H1 (cell line): Measurements from ENCODE around the gene GPR26. TPM values are rescaled to one million over a fixed set of nuclear protein-coding genes. Genes with fewer than 3 reads are reported as not detected.

Experiments
- CTCF ChIA-PET: fragments of 300-600 bp; sonication (Branson Sonifier 250); formaldehyde crosslinking; loops from one replicate; lab custom pipeline; 2021; ENCODE audit not compliant: partially characterized antibody; lab: Charles Lee
- POLR2A ChIA-PET: fragments of 300-600 bp; sonication (Branson Sonifier 250); formaldehyde crosslinking; loops from one replicate; lab custom pipeline; 2021; ENCODE audit warnings: inconsistent platforms; ENCODE audit not compliant: partially characterized antibody; lab: Charles Lee
- DNase-seq, 2 experiments: peaks; one replicate each; pipeline versions ENCODE4 v3.0.0 to v3.0.0-alpha.2; 2010 to 2022; ENCODE audit warnings: low spot score in 2 of 2, low read depth in 1 of 2, mixed read lengths in 1 of 2
- FAIRE-seq: peaks from 2 replicates; lab custom pipeline; 2011; peaks lifted over from hg19 to GRCh38; lab: Jason Lieb, UNC
- H2AFZ ChIP-seq: 2 replicates; pipeline ENCODE4 v1.8.1; 2012; ENCODE audit warnings: low read length, inconsistent platforms
- H2AK5ac ChIP-seq: 2 replicates; pipeline ENCODE4 v1.6.1; 2013; ENCODE audit warnings: low read depth, low read length
- H2BK120ac ChIP-seq: replicated peaks from 2 replicates; pipeline ENCODE3; 2013; ENCODE audit warnings: low read depth, low read length, inconsistent platforms
- H2BK12ac ChIP-seq: 2 replicates; pipeline ENCODE4 v1.6.1; 2013; ENCODE audit warnings: low read depth, low read length
- H2BK15ac ChIP-seq: 2 replicates; pipeline ENCODE4 v1.6.1; 2013; ENCODE audit warnings: low read length
- H2BK20ac ChIP-seq: 2 replicates; pipeline ENCODE4 v1.6.1; 2013; ENCODE audit warnings: low read length
- H2BK5ac ChIP-seq: 2 replicates; pipeline ENCODE4 v1.6.1; 2013; ENCODE audit warnings: low read depth, low read length
- H3K14ac ChIP-seq: 2 replicates; pipeline ENCODE4 v1.6.1; 2013; ENCODE audit warnings: inconsistent platforms; ENCODE audit not compliant: insufficient read length
- H3K18ac ChIP-seq: 2 replicates; pipeline ENCODE4 v1.6.1; 2013; ENCODE audit warnings: low read length; ENCODE audit errors: extremely low read depth
- H3K23ac ChIP-seq: 2 replicates; pipeline ENCODE4 v1.6.1; 2013; ENCODE audit warnings: inconsistent platforms; ENCODE audit not compliant: insufficient read length
- H3K23me2 ChIP-seq: 2 replicates; pipeline ENCODE4 v1.6.1; 2013; ENCODE audit warnings: low read depth, low read length
- H3K27ac ChIP-seq: 2 replicates; pipeline ENCODE4 v1.6.1; 2011; ENCODE audit warnings: low read depth, low read length, inconsistent platforms
- H3K27me3 ChIP-seq, 4 experiments: replicated peaks in 1 of 4; 1 replicate in 1 of 4; 2 replicates in 3 of 4; pipeline versions ENCODE4 v1.6.1 to v1.8.1; 2011 to 2013; ENCODE audit warnings: low read length in 3 of 4, mild to moderate bottlenecking in 3 of 4, inconsistent platforms in 2 of 4, mixed read lengths in 2 of 4, moderate library complexity in 1 of 4; ENCODE audit not compliant: control insufficient read depth in 3 of 4, insufficient read depth in 3 of 4; ENCODE audit errors: extremely low read depth in 1 of 4
- H3K36me3 ChIP-seq, 4 experiments: 2 replicates each; pipeline versions ENCODE4 v1.6.1 to v1.8.1; 2011 to 2013; ENCODE audit warnings: mild to moderate bottlenecking in 4 of 4, low read length in 3 of 4, moderate library complexity in 2 of 4, control low read depth in 1 of 4, inconsistent platforms in 1 of 4; ENCODE audit not compliant: insufficient read depth in 4 of 4, control insufficient read depth in 2 of 4
- H3K4ac ChIP-seq: replicated peaks from 2 replicates; pipeline ENCODE3; 2013; ENCODE audit warnings: low read length, low read depth, mixed read lengths, inconsistent platforms; ENCODE audit not compliant: insufficient read length
- H3K4me1 ChIP-seq, 4 experiments: replicated peaks in 1 of 4; 1 replicate in 1 of 4; 2 replicates in 3 of 4; pipeline versions ENCODE4 v1.6.1 to v1.8.1; 2011 to 2013; ENCODE audit warnings: low read length in 3 of 4, inconsistent platforms in 2 of 4, mixed read lengths in 1 of 4; ENCODE audit not compliant: insufficient read depth in 4 of 4, control insufficient read depth in 3 of 4
- H3K4me2 ChIP-seq, 2 experiments: 2 replicates each; pipeline versions ENCODE4 v1.6.1 to v1.8.1; 2011 to 2013; ENCODE audit warnings: low read depth in 2 of 2, low read length in 2 of 2, control low read depth in 1 of 2, inconsistent platforms in 1 of 2, mild to moderate bottlenecking in 1 of 2; ENCODE audit not compliant: insufficient read depth in 1 of 2
- H3K4me3 ChIP-seq, 4 experiments: fragments of 200-600, 300-600 bp in 1 of 4; sonication (generic), shearing (Covaris generic), sonication (Bioruptor Twin) in 1 of 4; 2 replicates each; pipeline versions ENCODE4 v1.5.1 to v1.8.1; 2011 to 2016; ENCODE audit warnings: low read length in 4 of 4, low read depth in 3 of 4, control low read depth in 2 of 4, inconsistent platforms in 2 of 4, mild to moderate bottlenecking in 2 of 4, mixed read lengths in 1 of 4, moderate library complexity in 1 of 4; ENCODE audit not compliant: insufficient read depth in 2 of 4; ENCODE audit errors: extremely low read depth in 1 of 4
- H3K56ac ChIP-seq: replicated peaks from 2 replicates; pipeline ENCODE3; 2013; ENCODE audit warnings: low read depth, mild to moderate bottlenecking, mixed read lengths, low read length, inconsistent platforms; ENCODE audit not compliant: insufficient read length
- H3K79me1 ChIP-seq: 2 replicates; pipeline ENCODE4 v1.6.1; 2013; ENCODE audit warnings: low read depth, low read length, control low read depth
- H3K79me2 ChIP-seq, 2 experiments: 2 replicates each; pipeline versions ENCODE4 v1.6.1 to v1.8.1; 2012 to 2013; ENCODE audit warnings: low read length in 2 of 2, mild to moderate bottlenecking in 2 of 2, inconsistent platforms in 1 of 2; ENCODE audit not compliant: insufficient read depth in 2 of 2, control insufficient read depth in 1 of 2
- H3K9ac ChIP-seq, 4 experiments: replicated peaks in 1 of 4; 1 replicate in 1 of 4; 2 replicates in 3 of 4; pipeline versions ENCODE4 v1.6.1 to v1.8.1; 2011 to 2013; ENCODE audit warnings: low read depth in 3 of 4, low read length in 3 of 4, control low read depth in 2 of 4, mild to moderate bottlenecking in 2 of 4, moderate library complexity in 2 of 4, inconsistent platforms in 1 of 4; ENCODE audit errors: extremely low read depth in 1 of 4
- H3K9me3 ChIP-seq, 2 experiments: 2 replicates each; pipeline versions ENCODE4 v1.6.1 to v1.8.1; 2012 to 2013; ENCODE audit warnings: mild to moderate bottlenecking in 2 of 2, moderate library complexity in 2 of 2, control low read depth in 1 of 2, inconsistent platforms in 1 of 2, low read depth in 1 of 2, low read length in 1 of 2, mixed read lengths in 1 of 2; ENCODE audit not compliant: insufficient read depth in 2 of 2
- H4K20me1 ChIP-seq, 2 experiments: replicated peaks in 1 of 2; 2 replicates each; pipeline versions ENCODE3 to v1.8.1; 2011 to 2013; ENCODE audit warnings: inconsistent platforms in 2 of 2, low read length in 2 of 2, mild to moderate bottlenecking in 1 of 2; ENCODE audit not compliant: insufficient read depth in 2 of 2, control insufficient read depth in 1 of 2
- H4K5ac ChIP-seq: 2 replicates; pipeline ENCODE4 v1.6.1; 2013; ENCODE audit warnings: low read length, low read depth, mixed read lengths, inconsistent platforms; ENCODE audit not compliant: insufficient read length
- H4K8ac ChIP-seq: 2 replicates; pipeline ENCODE4 v1.8.0; 2013; ENCODE audit warnings: mild to moderate bottlenecking, moderate library complexity, low read length, inconsistent platforms; ENCODE audit not compliant: insufficient read depth; ENCODE audit errors: extremely low read depth
- H4K91ac ChIP-seq: replicated peaks from 2 replicates; pipeline ENCODE3; 2013; ENCODE audit warnings: low read length, mixed read lengths, inconsistent platforms; ENCODE audit not compliant: insufficient read length
- BACH1 ChIP-seq: IDR thresholded peaks from 2 replicates; pipeline ENCODE4 v1.6.1; 2012; ENCODE audit warnings: low read length, improper control_type of control experiment
- CREB1 ChIP-seq: IDR thresholded peaks from 2 replicates; pipeline ENCODE4 v1.6.1; 2012; ENCODE audit warnings: inconsistent platforms
- CTCF ChIP-seq, 3 experiments: IDR thresholded peaks; 1 replicate in 2 of 3; 2 replicates in 1 of 3; pipeline versions ENCODE4 v1.5.1 to v1.6.1; 2011; ENCODE audit warnings: low read length in 3 of 3, mild to moderate bottlenecking in 3 of 3, inconsistent platforms in 2 of 3, low read depth in 1 of 3, moderate library complexity in 1 of 3; ENCODE audit not compliant: insufficient read depth in 1 of 3; ENCODE audit errors: control extremely low read depth in 1 of 3
- EGR1 ChIP-seq: IDR thresholded peaks from 2 replicates; pipeline ENCODE4 v1.6.1; 2011; ENCODE audit warnings: low read depth, low read length, borderline replicate concordance
- EZH2 ChIP-seq: fragments of 200-600 bp; sonication (generic); IDR thresholded peaks from 2 replicates; pipeline ENCODE4 v1.7.1; 2012; ENCODE audit warnings: low read depth, mild to moderate bottlenecking, moderate library complexity, low read length, inconsistent platforms; ENCODE audit not compliant: severe bottlenecking
- HDAC2 ChIP-seq, 2 experiments: fragments of 300-600 bp in 1 of 2; sonication (generic) in 1 of 2; IDR thresholded peaks; 2 replicates each; pipeline ENCODE4 v1.6.1; 2011 to 2012; ENCODE audit warnings: low read depth in 2 of 2, low read length in 2 of 2, mild to moderate bottlenecking in 2 of 2, moderate library complexity in 2 of 2, borderline replicate concordance in 1 of 2, inconsistent platforms in 1 of 2
- JUN ChIP-seq: IDR thresholded peaks from 2 replicates; pipeline ENCODE4 v1.6.1; 2011; ENCODE audit warnings: low read depth, mild to moderate bottlenecking, improper control_type of control experiment, low read length
- KDM4A ChIP-seq: IDR thresholded peaks from one replicate; pipeline ENCODE4 v1.7.1; 2012; ENCODE audit warnings: low read depth, mild to moderate bottlenecking, moderate library complexity, low read length, inconsistent platforms; ENCODE audit not compliant: severe bottlenecking
- PHF8 ChIP-seq: fragments of 200-600 bp; sonication (generic); conservative IDR thresholded peaks from 2 replicates; pipeline ENCODE4 v1.7.1; 2012; ENCODE audit warnings: low read depth, mild to moderate bottlenecking, inconsistent platforms, low read length, moderate library complexity
- SIRT6 ChIP-seq: IDR thresholded peaks from one replicate; pipeline ENCODE4 v1.7.1; 2012; ENCODE audit warnings: low read length, inconsistent platforms
- SIX5 ChIP-seq: IDR thresholded peaks from 2 replicates; pipeline ENCODE4 v1.6.1; 2011; ENCODE audit warnings: mild to moderate bottlenecking, low read depth, low read length
- YY1 ChIP-seq: IDR thresholded peaks from 2 replicates; pipeline ENCODE4 v1.6.1; 2011; ENCODE audit warnings: low read depth, mild to moderate bottlenecking, low read length
- WGBS, 2 experiments: shearing (Covaris generic) in 1 of 2; methylation state at CpG; one replicate each; pipeline versions ENCODE4 v1.1.6 to v1.1.7; 2013 to 2015; ENCODE audit warnings: low lambda C conversion rate in 2 of 2, mixed read lengths in 2 of 2, inconsistent platforms in 1 of 2, low coverage in 1 of 2, missing lambda C conversion rate in 1 of 2; ENCODE audit not compliant: insufficient replicate concordance in 2 of 2, insufficient coverage in 1 of 2, insufficient read length in 1 of 2; ENCODE audit errors: extremely low coverage in 1 of 2, missing lambda C conversion rate in 1 of 2; 5-methylcytosine and 5-hydroxymethylcytosine counted together
- polyA plus RNA-seq, 7 experiments: library from polyadenylated mRNA; depleted of rRNA in 3 of 7; stranded (reverse) in 5 of 7; unstranded in 2 of 7; fragments of >200 nt in 5 of 7; fragments of 200-250 nt in 2 of 7; gene quantifications; 1 replicate in 5 of 7; 2 replicates in 1 of 7; 4 replicates in 1 of 7; pipeline versions ENCODE4 v1.2.1 to v1.2.3, GENCODE V29; 2011 to 2013; ENCODE audit warnings: missing spikeins in 2 of 7, mixed read lengths in 2 of 7
- total RNA-seq: library from RNA; stranded (reverse); fragmentation: NEBNext Ultra II Directional; extraction: Animal tissue kit (Norgen Biotek cat#: 25700); gene quantifications from 2 replicates; pipeline ENCODE4 v1.2.1, GENCODE V29; 2021

GPR26 gene
- total and polyA plus RNA-seq, 2 of the 8 experiments (the other 6 are each of a cell fraction or from before 2014, with no cell fraction given): 0.09 to 0.21 TPM

GRCh38 chr10:123634221-123634620 is 31.9 kb upstream of the GPR26 start:
- H4K20me1 ChIP-seq: no peaks in the 10 kb centered on the region
- H3K36me3 ChIP-seq: no peaks in the 10 kb centered on the region
- no peaks in the 10 kb centered on the region for H3K23me2 ChIP-seq
- no peak for DNase-seq
- CTCF ChIA-PET: interaction anchor here (0.8 to 13.9 kb wide), 8 partner anchors 9 to 51 kb away, joined by 3 to 135 read pairs (median 5); no protein-coding TSS in a partner anchor
- H3K27me3 ChIP-seq: no peaks in the 10 kb centered on the region
- TF ChIP-seq KDM4A: no peak
- TF ChIP-seq EZH2: no peak
- TF ChIP-seq CTCF (IDR thresholded peaks at IDR 0.05; ENCODE audit: control extremely low read depth in 1 of 3, insufficient read depth in 1 of 3, low read depth in 1 of 3, low read length in 3 of 3): no peak
- TF ChIP-seq SIRT6: no peak
- TF ChIP-seq YY1: no peak
- TF ChIP-seq HDAC2 (IDR thresholded peaks at IDR 0.05; ENCODE audit: borderline replicate concordance in 1 of 2, low read depth in 2 of 2, low read length in 2 of 2): no peak
- no peak for TF ChIP-seq PHF8
- TF ChIP-seq EGR1: no peak
- no peak for TF ChIP-seq SIX5
- TF ChIP-seq BACH1: no peak
- TF ChIP-seq JUN: no peak
- no peak for TF ChIP-seq CREB1
- H3K27ac ChIP-seq: no peak overlapping the region
- no peak overlapping the region for H3K56ac ChIP-seq
- no peak overlapping the region for H2AK5ac ChIP-seq
- H3K18ac ChIP-seq: no peak overlapping the region
- no peak overlapping the region for H4K8ac ChIP-seq
- no peak overlapping the region for H4K91ac ChIP-seq
- no peak overlapping the region for H4K5ac ChIP-seq
- H3K4me1 ChIP-seq: peaks cover 0 to 4% (median 1%) of the 10 kb centered on the region in 4 experiments; a peak in 3 of 7 replicates
- POLR2A ChIA-PET: no interaction called here
- H3K9me3 ChIP-seq: peaks cover 0 to 3% of the 10 kb centered on the region in 2 experiments; a peak in 1 of 4 replicates
- H3K14ac ChIP-seq: no peak overlapping the region
- WGBS, 2 experiments: 91% methylated on average over 4 of the region's 6 CpGs; no CpG with 5 or more reads in 1 of the 2 experiments
- H2BK120ac ChIP-seq: no peak overlapping the region
- H3K79me1 ChIP-seq: no peaks in the 10 kb centered on the region
- no peak overlapping the region for H3K4me3 ChIP-seq
- H3K9ac ChIP-seq: no peak overlapping the region
- H2BK15ac ChIP-seq: no peak overlapping the region
- no peak overlapping the region for H3K4me2 ChIP-seq
- no peak overlapping the region for H2AFZ ChIP-seq
- H2BK12ac ChIP-seq: peak overlapping the region; percentile 51; the same call in 1 of the 2 replicates
- FAIRE-seq: no peak
- H2BK5ac ChIP-seq: no peak overlapping the region
- no peak overlapping the region for H3K4ac ChIP-seq
- H3K23ac ChIP-seq: no peak overlapping the region
- H2BK20ac ChIP-seq: no peak overlapping the region
- H3K79me2 ChIP-seq: no peaks in the 10 kb centered on the region
